Jurkat, Clone E6-1 (cell line): ENCODE results near the gene RXRG.

Experiments used
- DNase-seq: peaks from one replicate; pipeline ENCODE4 v3.0.0-alpha.2; 2011; ENCODE audit warnings: low read depth, low spot score
- H3K4me3 ChIP-seq: 2 replicates; pipeline ENCODE4 v1.5.1; 2011; ENCODE audit warnings: mild to moderate bottlenecking, low read length, control low read depth, moderate library complexity

RXRG gene

GRCh38 chr1:165352442-165353293 is 92.3 kb downstream of the RXRG start:
- DNase-seq: no peak
- H3K4me3 ChIP-seq: no peak overlapping the region

GRCh38 chr1:165351863-165352441 is 93.0 kb downstream of the RXRG start:
- DNase-seq: no peak
- no peak overlapping the region for H3K4me3 ChIP-seq
